ENCODE measurements around the gene SHC3. TPM values are rescaled to one million over a fixed set of nuclear protein-coding genes. Genes with fewer than 3 reads are reported as not detected.

The SHC3 gene
- total RNA-seq, 1 experiment from 2014 or later = 1.8 TPM

DNA sequence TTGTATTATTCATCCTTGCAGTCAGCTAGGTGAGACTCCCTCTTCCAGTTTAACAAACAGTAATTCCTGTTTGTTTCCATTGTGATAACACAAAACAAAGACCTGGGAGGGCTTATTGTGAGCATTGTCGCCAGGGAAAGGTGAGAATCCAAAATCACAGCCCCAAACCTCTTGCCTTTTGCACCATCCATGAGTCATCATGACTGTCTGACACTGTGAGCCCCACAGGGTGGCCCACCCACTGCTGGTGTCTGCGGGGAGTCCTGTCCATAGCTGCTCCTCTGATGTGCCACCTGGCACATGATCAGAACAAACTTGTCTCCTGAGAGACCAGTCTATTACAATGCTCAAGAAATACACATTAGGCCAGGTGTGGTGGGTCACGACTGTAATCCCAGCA is 221.1 kb downstream of the SHC3 start:
- H3K18ac ChIP-seq (ENCODE audit: insufficient read length, low read depth, low read length) = no peak overlapping the region
- Mint-ChIP-seq H3K27ac (peak overlapping the region in 2 of 3 experiments; percentile 67 to 82; a peak in 2 of 7 replicates), H3K36me3 (ENCODE audit: insufficient read depth in 1 of 3, low read depth in 3 of 3) (no peaks in the 10 kb centered on the region), H3K9me3 (no peaks in the 10 kb centered on the region), H3K27me3 (ENCODE audit: low read depth) (peaks cover 3% of the 10 kb centered on the region), H3K4me1 (peaks cover 11 to 16% of the 10 kb centered on the region in 2 experiments), H3K4me3 (no peak overlapping the region)
- no peak overlapping the region for H3K4ac ChIP-seq (ENCODE audit: low read depth, low read length)
- H4K5ac ChIP-seq (ENCODE audit: insufficient read length, low read depth, low read length) = no peak overlapping the region
- no peaks in the 10 kb centered on the region for H3K23me2 ChIP-seq (ENCODE audit: insufficient read length, low read depth, low read length, poor library complexity, severe bottlenecking)
- no peak overlapping the region for H2AK5ac ChIP-seq (ENCODE audit: insufficient read length, low read length)
- H3T11ph ChIP-seq (ENCODE audit: low read length) = no peak overlapping the region
- no CpG with 5 or more reads among the region's 3 CpGs for WGBS (ENCODE audit: extremely low coverage, insufficient read length, low lambda C conversion rate)
- H4K8ac ChIP-seq (replicated peaks; ENCODE audit: insufficient read length, low read depth, low read length) = no peak overlapping the region
- H2BK120ac ChIP-seq (ENCODE audit: low read depth, low read length, poor library complexity, severe bottlenecking) = no peak overlapping the region
- H3K56ac ChIP-seq (ENCODE audit: insufficient read length, low read depth, low read length) = no peak overlapping the region
- H2BK5ac ChIP-seq (ENCODE audit: insufficient read length, low read length) = no peak overlapping the region
- no peak overlapping the region for H2BK20ac ChIP-seq (ENCODE audit: low read depth, low read length, poor library complexity, severe bottlenecking)
- no peaks in the 10 kb centered on the region for H3K79me2 ChIP-seq (ENCODE audit: insufficient read depth, low read length)
- H3K27me3 ChIP-seq (ENCODE audit: insufficient read depth, low read length) = no peaks in the 10 kb centered on the region
- no peak for DNase-seq
- H3K4me1 ChIP-seq (ENCODE audit: insufficient read depth, low read length) = no peaks in the 10 kb centered on the region
- H2AFZ ChIP-seq (ENCODE audit: low read length) = no peak overlapping the region
- no peak overlapping the region for H3K23ac ChIP-seq (ENCODE audit: insufficient read length, low read depth, low read length)
- no peaks in the 10 kb centered on the region for H3K79me1 ChIP-seq (ENCODE audit: insufficient read depth, low read depth, low read length, poor library complexity, severe bottlenecking)
- H3K9me3 ChIP-seq (ENCODE audit: control insufficient read depth, low read depth, low read length) = no peaks in the 10 kb centered on the region
- no peak for TF ChIP-seq CTCF (conservative IDR thresholded peaks at IDR 0.05)
- no peak overlapping the region for H3K27ac ChIP-seq (ENCODE audit: insufficient read length, low read depth, low read length)
- no peak overlapping the region for H3K9ac ChIP-seq (ENCODE audit: extremely low read depth, insufficient read length, low read length)
- no peak overlapping the region for H2BK12ac ChIP-seq (ENCODE audit: insufficient read length, low read depth, low read length)
- H4K20me1 ChIP-seq (ENCODE audit: control insufficient read depth, insufficient read depth, insufficient read length) = no peaks in the 10 kb centered on the region
- no peak overlapping the region for H2BK15ac ChIP-seq (ENCODE audit: low read depth, low read length)
- H3K4me2 ChIP-seq (ENCODE audit: insufficient read depth, insufficient read length, low read length) = no peak overlapping the region
- no peak overlapping the region for H4K91ac ChIP-seq (ENCODE audit: insufficient read length, low read depth, low read length)
- H3K14ac ChIP-seq (ENCODE audit: insufficient read depth, low read length) = no peak overlapping the region

Other genes with a start within 250 kb of the SHC3 start
- 3.1 and 3.3 TPM in 2 replicates for gene S1PR3, start 187.3 kb downstream of the SHC3 start, total RNA-seq (2021)
- 210 and 211 TPM in 2 replicates for gene CKS2, start 132.4 kb upstream of the SHC3 start, total RNA-seq (2021)
- 58.2 and 62.7 TPM in 2 replicates for gene SECISBP2, start 139.7 kb upstream of the SHC3 start, total RNA-seq (2021)

Data from H9 (cell line).